ENCODE results near the gene COX6B2.
A peak's percentile ranks its signal among the peaks of the same experiment; 100 is the strongest.
"Not testable (repeated sequence)": the region's sequence is repeated elsewhere in the genome, so short reads cannot be mapped to it uniquely, and the experiment has no call there.

Gene COX6B2

GRCh38 chr19:55354698-55355212 is at the start of gene COX6B2:
Gene COX6B2, minus strand, starts transcription at chr19:55354719. Its CDS starts 198 bp downstream, at chr19:55354521.
- in situ Hi-C loops (cut with HindIII; ENCODE audit: low sequenced_read_pairs), result no loop called here
- no peak for DNase-seq (ENCODE audit: low read depth, low spot score)
- H3K4me3 ChIP-seq (ENCODE audit: low read depth, low read length), result peak within 1 kb of the TSS; percentile 44
- TF ChIP-seq CTCF (IDR thresholded peaks at IDR 0.05; ENCODE audit: low read depth, low read length), result no peak

- no peak for DNase-seq (ENCODE audit: low read depth, low spot score)
- in situ Hi-C loops (cut with HindIII; ENCODE audit: low sequenced_read_pairs), result no loop called here
- no peak overlapping the region for H3K4me3 ChIP-seq (ENCODE audit: low read depth, low read length)
- no peak for TF ChIP-seq CTCF (IDR thresholded peaks at IDR 0.05; ENCODE audit: low read depth, low read length)
Observed at GRCh38 chr19:55402509-55402908, 48.0 kb upstream of the COX6B2 start.

GRCh38 chr19:55401390-55401789 is 46.9 kb upstream of the COX6B2 start:
- in situ Hi-C loops (cut with HindIII; ENCODE audit: low sequenced_read_pairs); DNase-seq (ENCODE audit: low read depth, low spot score); H3K4me3 ChIP-seq (ENCODE audit: low read depth, low read length): not testable (repeated sequence)

GRCh38 chr19:55400281-55401087 is 46.0 kb upstream of the COX6B2 start:
- H3K4me3 ChIP-seq (ENCODE audit: low read depth, low read length), result no peak overlapping the region
- TF ChIP-seq CTCF (IDR thresholded peaks at IDR 0.05; ENCODE audit: low read depth, low read length), result no peak
- no peak for DNase-seq (ENCODE audit: low read depth, low spot score)
- in situ Hi-C loops (cut with HindIII; ENCODE audit: low sequenced_read_pairs), result no loop called here

- DNase-seq (ENCODE audit: low read depth, low spot score), result no peak
- in situ Hi-C loops (cut with HindIII; ENCODE audit: low sequenced_read_pairs), result loop anchor here (10.0 kb wide), 1 partner anchor 224 kb away; no protein-coding TSS in a partner anchor
- H3K4me3 ChIP-seq (ENCODE audit: low read depth, low read length), result no peak overlapping the region
- no peak for TF ChIP-seq CTCF (IDR thresholded peaks at IDR 0.05; ENCODE audit: low read depth, low read length)
Observed at GRCh38 chr19:55398200-55398925, 43.8 kb upstream of the COX6B2 start.

- DNase-seq (ENCODE audit: low read depth, low spot score), result no peak
- no peak for TF ChIP-seq CTCF (IDR thresholded peaks at IDR 0.05; ENCODE audit: low read depth, low read length)
- no peak overlapping the region for H3K4me3 ChIP-seq (ENCODE audit: low read depth, low read length)
- in situ Hi-C loops (cut with HindIII; ENCODE audit: low sequenced_read_pairs), result loop anchor here (10.0 kb wide), 1 partner anchor 218 kb away; no protein-coding TSS in a partner anchor
Observed at GRCh38 chr19:55392820-55393761, 38.6 kb upstream of the COX6B2 start.
